Measurements from ENCODE around the gene ANXA2R. TPM values are rescaled to one million over a fixed set of nuclear protein-coding genes. Genes with fewer than 3 reads are reported as not detected.
A peak's percentile ranks its signal among the peaks of the same experiment; 100 is the strongest.

The ANXA2R gene
- total and polyA plus RNA-seq, 9 of the 15 experiments (the other 6 are each of a cell fraction or from before 2014, with no cell fraction given) = 2.1 to 4.8 (median 3.4) TPM

GRCh38 chr5:43075319-43076293, 35.5 kb upstream of the ANXA2R start (continued):
- TF ChIP-seq TAF15 (IDR thresholded peaks at IDR 0.05; ENCODE audit: low read depth, low read length) (no peak), ZFP30 (CRISPR knock-in tag; IDR thresholded peaks at IDR 0.05; ENCODE audit: borderline replicate concordance) (no peak), ZNF23 (CRISPR knock-in tag; IDR thresholded peaks at IDR 0.05) (no peak), MBD1 (CRISPR knock-in tag; IDR thresholded peaks at IDR 0.05) (no peak), EP300 (IDR thresholded peaks at IDR 0.05; ENCODE audit: low read length) (peak; percentile 51), NFIC (IDR thresholded peaks at IDR 0.05) (peak; percentile 73), NR2F6 (CRISPR knock-in tag; IDR thresholded peaks at IDR 0.05) (no peak), EGR1 (conservative IDR thresholded peaks at IDR 0.05) (no peak), RAD21 (CRISPR knock-in tag; conservative IDR thresholded peaks at IDR 0.05 in 1 of 2, IDR thresholded peaks at IDR 0.05 in 1 of 2) (no peak; a peak in 4 of 4 replicates), ZNF511 (CRISPR knock-in tag; IDR thresholded peaks at IDR 0.05) (0 out of 2 replicates have a peak, but pooled peaks have one; percentile 71), CREBBP (IDR thresholded peaks at IDR 0.05; ENCODE audit: low read depth, low read length) (no peak), PBX2 (CRISPR knock-in tag; IDR thresholded peaks at IDR 0.05; ENCODE audit: low read depth) (no peak), PBX2 (tag; conservative IDR thresholded peaks at IDR 0.05; ENCODE audit: low read depth) (peak; percentile 71; the same call in 1 of the 2 replicates), ELK3 (CRISPR knock-in tag; IDR thresholded peaks at IDR 0.05) (no peak), ZNF707 (CRISPR knock-in tag; conservative IDR thresholded peaks at IDR 0.05) (no peak), JUN (IDR thresholded peaks at IDR 0.05; ENCODE audit: borderline replicate concordance, low read depth, low read length) (peak; percentile 41; the same call in 1 of the 2 replicates), JUN (CRISPR knock-in tag; IDR thresholded peaks at IDR 0.05; ENCODE audit: borderline replicate concordance) (no peak), POLR3A (IDR thresholded peaks at IDR 0.05; ENCODE audit: borderline replicate concordance, extremely low read depth, insufficient read depth, insufficient read length) (no peak), CBX5 (IDR thresholded peaks at IDR 0.05; ENCODE audit: borderline replicate concordance, low read depth) (no peak), E2F4 (CRISPR knock-in tag; IDR thresholded peaks at IDR 0.05; ENCODE audit: low read depth) (no peak)

All from K562 (cell line).